Skin epidermis (tissue), 12 donors: ENCODE data around the gene XPA.
"Not testable (repeated sequence)": the region's sequence is repeated elsewhere in the genome, so short reads cannot be mapped to it uniquely, and the experiment has no call there.

Source experiments
- H3K27ac ChIP-seq, 21 experiments: fragments of 200-600 bp; sonication (generic) in 11 of 21; one replicate each; pipeline ENCODE4 v1.5.0; 2020; ENCODE audit warnings: mild to moderate bottlenecking in 3 of 21, inconsistent platforms in 2 of 21, moderate library complexity in 2 of 21
- H3K4me3 ChIP-seq, 7 experiments: fragments of 200-600 bp; sonication (generic) in 2 of 7; one replicate each; pipeline ENCODE4 v1.5.0; 2020; ENCODE audit warnings: inconsistent platforms in 2 of 7, mild to moderate bottlenecking in 2 of 7, moderate library complexity in 1 of 7

Gene XPA

DNA sequence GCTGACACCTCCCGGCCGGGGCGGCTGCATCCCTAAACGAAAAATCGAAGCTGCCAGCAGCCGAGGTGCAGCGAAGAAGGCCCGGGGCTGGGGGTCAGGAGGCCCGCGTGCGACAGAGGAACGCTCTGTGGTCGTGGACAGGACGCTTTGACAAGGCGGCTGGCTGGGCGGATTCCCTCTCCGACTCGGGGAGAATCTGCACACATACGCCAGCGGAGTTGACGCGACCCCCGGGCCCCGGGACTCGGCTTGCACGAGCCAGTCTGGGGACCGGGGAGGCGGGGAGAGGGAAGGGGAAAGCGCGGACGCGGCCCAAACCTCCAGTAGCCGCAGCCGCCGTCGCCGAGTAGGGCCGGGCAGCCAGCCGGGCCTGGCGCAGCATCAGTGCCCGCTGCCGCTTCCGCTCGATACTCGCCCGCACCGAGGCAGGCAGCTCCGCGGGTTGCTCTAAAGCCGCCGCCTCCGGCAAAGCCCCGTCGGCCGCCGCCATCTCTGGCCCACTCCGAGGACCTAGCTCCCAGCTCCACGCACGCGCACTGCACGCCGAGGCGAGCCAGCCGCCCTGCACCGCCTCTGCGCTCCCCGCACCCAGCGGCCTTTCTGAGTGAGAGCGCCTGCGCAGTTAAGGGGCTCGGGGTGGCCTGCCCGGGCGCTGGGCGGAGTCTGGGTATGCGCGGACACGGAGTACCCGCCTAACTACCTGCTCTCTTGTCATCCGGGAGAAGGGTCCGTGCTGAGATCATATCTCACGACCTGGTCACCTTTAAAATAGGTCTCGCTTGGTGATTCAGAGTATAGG lies at the start of gene XPA:
XPA (minus strand) TSS at position 538 of the 799 bp plus-strand sequence; CDS start at position 490, 48 bp downstream.
- peak within 1 kb of the TSS; percentile 64 to 93 (median 85) for H3K4me3 ChIP-seq

DNA sequence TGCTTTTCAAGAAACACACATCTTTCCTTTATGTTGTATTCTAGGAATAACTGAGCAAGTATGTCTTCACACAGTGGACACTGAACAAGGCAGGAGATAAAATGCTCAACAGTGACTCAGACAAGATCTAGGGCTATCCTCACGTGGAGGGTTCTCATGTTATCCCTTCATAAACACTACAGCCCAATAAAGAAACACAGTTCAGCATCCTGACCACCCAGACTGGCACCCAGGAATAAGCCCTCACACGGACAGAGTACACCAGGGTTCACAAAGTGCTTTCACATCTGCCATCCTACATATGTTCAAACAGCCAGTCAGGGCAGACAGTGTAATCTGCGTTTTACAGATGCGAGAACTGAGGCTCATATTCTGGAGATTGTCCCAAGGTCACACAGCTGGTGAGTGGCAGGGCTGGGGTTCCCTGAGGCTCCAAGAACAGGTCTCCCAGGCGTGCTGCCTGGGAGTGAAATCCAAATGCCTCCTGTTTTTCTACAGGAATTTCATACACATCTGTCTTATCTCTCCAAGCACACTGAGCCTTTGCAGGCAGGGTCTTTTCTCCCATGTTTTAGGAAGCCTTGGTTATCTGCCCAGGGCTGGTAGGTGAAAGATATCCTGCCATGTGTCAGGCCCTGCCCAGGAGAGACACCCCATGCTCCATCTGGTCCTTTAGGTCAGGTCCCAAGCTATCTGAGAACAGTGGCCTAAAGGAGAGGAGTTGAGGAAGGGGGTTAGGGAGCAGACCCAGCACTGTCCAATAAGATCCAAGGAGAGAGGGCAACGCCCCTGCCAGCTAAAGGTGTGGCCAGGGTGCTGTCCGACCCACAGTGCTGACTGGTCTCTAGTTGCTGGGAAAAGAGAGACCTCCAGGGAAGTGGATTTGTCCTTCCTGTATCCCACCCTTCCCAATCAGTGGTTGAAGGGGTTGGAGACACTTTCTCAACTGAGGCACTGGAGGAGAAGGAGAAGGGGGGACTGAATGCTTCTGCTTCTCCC lies 47.9 kb upstream of the XPA start:
- H3K4me3 ChIP-seq, result no peak overlapping the region
- H3K27ac ChIP-seq, result no peak overlapping the region

More for the DNA sequence above, at the start of gene XPA:
- peak within 1 kb of the TSS; percentile 88 to 96 (median 92) for H3K27ac ChIP-seq

DNA sequence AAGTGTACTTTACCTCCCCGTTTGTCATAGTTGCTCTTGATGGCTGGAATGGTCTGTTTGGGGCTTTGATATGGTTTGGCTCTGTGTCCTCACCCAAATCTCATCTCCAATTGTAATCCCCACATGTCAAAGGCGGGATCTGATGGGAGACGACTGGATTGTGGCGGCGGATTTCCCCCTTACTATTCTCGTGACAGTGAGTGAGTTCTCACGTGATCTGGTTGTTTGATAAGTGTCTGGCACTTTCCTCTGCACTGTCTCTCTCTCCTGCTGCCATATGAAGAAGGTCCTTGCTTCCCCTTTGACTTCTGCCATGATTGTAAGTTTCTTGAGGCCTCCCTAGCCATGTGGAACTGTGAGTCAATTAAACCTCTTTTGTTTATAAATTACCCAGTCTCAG lies 46.9 kb upstream of the XPA start:
- not testable (repeated sequence) for H3K4me3 ChIP-seq, H3K27ac ChIP-seq

DNA sequence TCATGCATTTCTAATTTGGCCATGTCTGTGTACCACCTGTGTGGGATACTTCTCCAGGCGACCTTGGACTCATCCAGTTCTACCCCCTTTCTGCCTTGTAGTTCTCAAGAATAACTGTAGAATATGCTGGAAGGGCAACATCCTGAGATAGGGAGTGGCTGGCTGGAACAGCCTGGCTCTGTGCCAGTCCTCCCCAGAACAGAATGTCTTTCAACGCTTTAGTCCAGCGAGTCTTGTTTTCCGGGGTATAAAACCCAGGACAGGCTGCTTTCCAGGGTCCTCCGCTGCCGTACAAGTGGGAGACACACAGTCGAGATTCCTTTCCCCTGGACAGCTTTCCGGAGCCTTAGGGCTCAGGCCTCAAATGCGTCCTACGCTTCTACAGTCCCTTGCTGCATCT lies 45.4 kb upstream of the XPA start:
- Histone ChIP-seq H3K4me3 (no peak overlapping the region), H3K27ac (no peak overlapping the region)

DNA sequence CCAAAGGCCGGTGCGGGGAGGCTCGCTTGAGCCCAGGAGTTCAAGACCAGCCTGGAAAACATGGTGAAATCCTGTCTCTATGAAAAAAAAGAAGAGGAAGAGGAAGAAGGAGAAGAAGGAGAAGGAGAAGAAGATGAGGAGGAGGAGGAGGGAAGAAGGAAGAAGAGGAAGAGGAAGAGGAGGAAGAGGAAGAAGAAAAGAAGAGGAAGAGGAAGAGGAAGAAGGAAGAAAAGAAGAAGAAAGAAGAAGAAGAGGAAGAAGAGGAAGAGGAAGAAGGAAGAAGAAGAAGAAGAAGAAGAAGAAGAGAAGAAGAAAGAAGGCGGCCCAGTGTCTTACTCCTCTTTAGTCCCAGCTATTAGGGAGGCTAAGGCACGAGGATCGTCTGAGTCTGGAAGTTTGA lies 44.8 kb upstream of the XPA start:
- Histone ChIP-seq H3K4me3 (no peak overlapping the region), H3K27ac (peak overlapping the region in 1 of 21 experiments; percentile 74)

DNA sequence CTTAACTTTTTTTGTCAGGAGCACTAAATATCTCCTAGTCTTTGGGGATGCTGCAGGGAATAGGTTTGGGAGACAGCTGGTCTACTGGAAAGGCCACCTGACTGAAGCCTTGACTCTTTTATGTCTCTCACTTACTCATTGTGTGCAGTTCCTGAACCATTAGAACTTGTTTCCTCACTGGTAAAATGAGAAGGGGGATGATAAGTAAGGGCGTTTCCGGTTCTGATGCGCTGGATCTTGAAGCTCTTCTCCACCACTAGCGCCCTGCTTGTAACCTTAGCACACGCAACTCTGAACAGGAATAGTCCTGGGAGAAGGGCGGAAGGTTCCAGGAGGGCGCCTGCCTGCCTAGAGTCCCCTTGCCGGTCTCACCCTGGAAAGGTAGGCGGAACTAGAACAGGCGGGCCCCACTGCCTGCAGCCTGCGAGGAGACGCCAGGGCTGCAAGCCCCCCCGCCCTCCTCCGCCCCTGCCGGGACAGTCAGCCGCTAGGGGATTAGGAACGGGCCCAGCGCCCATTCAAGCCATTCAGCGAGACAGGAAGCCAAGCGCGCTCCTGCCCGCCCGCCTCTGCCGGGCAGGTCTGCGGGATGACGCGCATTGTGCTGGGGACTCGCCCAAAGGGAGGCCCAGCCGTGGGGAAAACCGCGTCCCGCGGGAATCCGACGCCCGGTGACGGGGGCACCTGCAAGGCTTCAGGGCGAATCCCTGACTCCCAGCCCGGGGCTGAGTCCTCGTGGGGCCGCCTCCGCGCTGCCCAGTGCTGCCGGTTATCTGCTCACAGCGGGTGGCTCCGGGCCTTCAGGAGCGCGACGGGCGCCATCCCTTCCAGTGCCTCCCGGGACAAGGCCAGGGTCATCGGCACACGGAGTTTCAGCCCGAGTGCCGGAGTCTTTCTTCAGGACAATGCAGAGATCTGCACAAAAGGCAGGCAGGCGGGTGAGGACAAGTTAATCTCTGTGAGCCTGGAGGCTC lies 44.0 kb upstream of the XPA start:
- Histone ChIP-seq H3K4me3 (peak overlapping the region in 6 of 7 experiments; percentile 8 to 32 (median 20)), H3K27ac (peak overlapping the region in 7 of 21 experiments; percentile 3 to 74 (median 51))

DNA sequence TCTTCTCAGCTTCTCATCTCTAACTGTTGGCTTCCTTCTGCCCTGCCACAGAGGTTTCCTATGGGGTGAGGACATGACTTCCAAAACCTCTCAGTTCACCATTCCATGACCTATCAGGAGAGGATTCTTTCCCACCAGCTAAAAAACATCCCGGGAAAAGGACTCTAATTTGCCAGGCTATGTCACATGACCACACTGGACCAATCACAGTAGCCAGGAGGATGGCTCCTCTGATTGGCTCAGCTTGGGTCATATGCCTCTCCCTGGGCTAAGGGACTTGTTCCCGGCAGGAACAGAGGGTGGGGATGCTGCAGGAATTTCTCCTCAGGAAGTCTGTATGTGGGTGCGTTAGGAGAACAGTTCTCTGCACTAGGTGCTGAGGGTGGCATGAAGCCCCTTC lies 40.3 kb upstream of the XPA start:
- Histone ChIP-seq H3K27ac (no peak overlapping the region), H3K4me3 (no peak overlapping the region)

DNA sequence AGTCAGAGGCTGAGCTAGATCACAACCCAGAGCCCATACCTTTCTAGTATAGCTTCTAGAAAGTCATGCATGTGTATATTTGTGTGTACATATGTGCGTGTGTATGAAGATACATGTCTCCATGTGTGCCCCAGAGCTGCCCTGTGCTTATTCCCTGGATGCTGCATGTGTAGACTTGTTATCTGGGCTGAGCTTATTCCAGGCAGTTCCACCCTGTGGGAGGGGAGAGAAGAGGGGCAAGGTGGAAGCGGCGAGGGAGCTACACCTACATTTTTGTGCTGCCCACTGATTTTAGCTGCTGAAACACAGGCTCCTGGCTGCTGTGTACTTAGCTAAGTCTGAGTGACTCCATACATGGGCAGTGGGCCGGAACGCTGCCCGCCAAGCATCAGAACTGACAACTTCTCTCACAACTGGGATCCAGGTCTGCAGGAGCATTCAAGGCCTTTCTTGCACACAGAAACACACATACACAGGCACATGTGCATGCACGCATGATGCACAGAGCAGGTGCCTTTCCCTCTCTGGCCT lies 38.0 kb upstream of the XPA start:
- H3K27ac ChIP-seq, result no peak overlapping the region
- H3K4me3 ChIP-seq, result no peak overlapping the region

DNA sequence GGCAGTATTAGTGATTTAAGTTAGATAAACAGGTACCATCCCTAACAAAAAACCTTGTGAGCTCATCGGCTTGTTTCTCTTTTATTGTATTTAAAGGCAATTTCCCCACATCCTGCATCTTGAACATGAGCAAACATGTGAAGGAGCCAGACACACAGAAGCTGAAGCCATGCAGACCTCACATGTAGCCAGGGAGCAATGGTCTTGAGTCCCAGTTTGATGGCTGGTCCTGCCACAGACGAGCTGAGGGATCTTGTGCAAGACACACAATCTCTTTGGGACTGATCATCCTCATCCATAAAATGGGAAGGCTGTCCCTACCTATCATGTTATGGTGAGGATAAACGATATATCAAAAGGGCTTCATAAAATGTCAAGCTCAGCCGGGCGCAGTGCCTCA lies 29.6 kb upstream of the XPA start:
- Histone ChIP-seq H3K4me3 (no peak overlapping the region), H3K27ac (no peak overlapping the region)

DNA sequence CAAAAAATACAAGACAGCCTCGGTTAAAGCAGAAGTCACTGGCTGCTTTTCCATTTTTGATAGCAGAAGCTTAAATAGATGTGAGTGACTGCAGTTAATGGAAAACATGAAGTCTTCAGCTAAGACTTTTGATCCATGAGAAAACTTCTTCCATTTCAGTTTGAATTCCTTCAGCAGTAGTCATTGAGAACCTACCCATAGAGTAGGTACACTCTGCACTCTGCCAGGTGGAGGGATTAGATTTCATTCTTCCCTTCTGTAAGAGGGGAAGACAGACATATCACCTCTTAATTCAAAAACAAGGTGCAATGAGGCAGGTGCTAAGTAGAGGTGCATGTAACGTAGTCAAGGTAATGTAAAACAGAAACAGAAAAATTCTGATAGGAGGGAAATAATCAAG lies 26.7 kb upstream of the XPA start:
- Histone ChIP-seq H3K27ac (no peak overlapping the region), H3K4me3 (no peak overlapping the region)

DNA sequence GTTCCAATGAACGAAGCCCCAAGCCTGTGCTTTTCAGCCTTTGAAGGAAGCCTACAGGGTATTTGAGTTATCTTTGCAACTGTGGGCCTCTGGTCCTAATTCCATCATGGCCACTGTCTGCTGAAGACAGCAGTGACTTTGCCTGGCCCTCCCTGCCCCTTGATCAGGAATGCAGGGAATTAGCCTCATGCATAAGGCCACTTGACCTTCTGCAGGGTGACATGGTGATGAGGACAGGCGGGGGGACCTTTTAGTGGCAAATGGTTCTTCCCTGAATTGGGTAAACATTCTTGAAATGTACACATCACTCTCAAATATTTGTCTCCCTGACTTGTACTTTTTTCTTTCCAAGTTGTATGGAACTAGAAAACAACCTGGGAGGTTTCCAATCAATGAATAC lies 25.2 kb upstream of the XPA start:
- no peak overlapping the region for H3K4me3 ChIP-seq
- H3K27ac ChIP-seq, result no peak overlapping the region

DNA sequence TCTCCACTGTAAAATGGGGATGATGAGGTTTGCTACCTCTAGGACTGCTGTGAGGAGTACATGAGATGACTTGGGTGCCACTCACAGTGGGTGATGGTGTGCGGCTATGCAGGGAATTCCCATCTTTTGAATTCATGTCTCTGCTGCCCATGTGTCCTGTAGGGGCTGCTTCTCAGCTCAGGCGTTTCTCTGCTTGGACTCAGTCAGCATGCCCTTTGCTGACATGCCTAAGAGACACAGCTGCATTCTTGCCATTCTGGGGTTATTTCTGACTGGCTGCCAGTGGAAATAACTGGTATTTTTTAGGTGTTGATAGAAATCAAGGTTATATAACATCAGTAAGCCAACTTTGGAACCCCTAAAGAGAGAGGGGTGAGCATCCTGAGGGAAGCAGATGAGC lies 24.3 kb upstream of the XPA start:
- H3K4me3 ChIP-seq, result no peak overlapping the region
- H3K27ac ChIP-seq, result no peak overlapping the region

DNA sequence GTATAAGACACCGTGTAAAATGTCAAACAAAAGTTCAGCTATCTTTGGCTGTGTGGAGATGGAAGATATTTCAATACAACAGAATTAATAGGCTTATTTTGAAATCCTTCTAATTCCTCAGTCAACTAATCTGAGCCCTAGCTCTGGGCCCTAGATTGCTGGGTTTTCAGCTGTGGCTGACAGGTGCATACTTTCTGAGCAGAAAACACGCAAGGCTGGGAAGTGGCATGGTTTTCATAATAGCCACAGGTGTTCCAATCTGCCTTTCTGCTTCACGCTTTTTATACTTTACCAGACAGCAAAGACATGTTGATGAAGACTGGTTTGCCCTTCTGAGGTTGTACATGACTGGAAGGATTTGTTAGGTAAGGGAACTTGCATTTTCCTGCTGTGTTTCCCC lies 20.7 kb upstream of the XPA start:
- Histone ChIP-seq H3K4me3 (no peak overlapping the region), H3K27ac (no peak overlapping the region)

DNA sequence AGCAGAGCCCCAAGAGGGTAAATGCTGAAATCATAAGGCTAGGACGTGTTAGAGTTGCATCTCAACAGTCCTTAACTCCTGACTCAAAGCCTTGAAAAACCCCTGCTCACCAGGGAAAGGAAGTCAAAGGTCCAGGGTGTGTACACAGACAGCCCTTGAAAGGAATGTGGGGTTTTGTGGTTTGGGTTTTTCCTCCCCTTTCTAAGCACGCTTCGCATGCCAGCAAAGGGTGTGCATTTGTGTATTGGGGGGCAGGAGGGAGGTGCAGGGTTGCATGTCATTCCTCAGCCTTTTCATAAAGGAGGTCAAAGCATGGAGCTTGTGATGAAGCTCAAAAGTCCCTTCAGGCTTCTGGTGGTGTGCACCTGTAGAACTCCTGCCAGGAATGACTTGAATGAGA lies 17.3 kb upstream of the XPA start:
- Histone ChIP-seq H3K4me3 (no peak overlapping the region), H3K27ac (no peak overlapping the region)

DNA sequence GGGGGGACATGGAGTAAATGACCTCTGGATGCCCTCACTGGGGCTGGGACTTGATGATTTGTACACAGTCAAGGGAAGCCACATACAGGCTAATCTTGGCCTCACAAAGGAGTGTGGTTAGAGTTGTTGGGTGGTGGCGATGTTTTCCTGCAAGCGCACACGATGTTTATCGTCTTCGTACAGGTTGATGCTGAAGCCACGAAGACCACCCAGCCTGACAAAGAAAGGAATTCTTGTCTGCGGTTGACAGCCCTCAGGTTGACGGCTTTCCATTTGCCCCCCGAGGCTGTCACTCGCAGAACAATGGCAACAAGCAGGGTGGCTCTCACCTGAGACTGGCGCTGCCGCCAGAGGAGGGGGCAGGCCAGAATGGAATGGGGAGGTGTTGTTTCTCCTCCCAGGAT lies 14.1 kb upstream of the XPA start:
- H3K27ac ChIP-seq, result no peak overlapping the region
- H3K4me3 ChIP-seq, result no peak overlapping the region

DNA sequence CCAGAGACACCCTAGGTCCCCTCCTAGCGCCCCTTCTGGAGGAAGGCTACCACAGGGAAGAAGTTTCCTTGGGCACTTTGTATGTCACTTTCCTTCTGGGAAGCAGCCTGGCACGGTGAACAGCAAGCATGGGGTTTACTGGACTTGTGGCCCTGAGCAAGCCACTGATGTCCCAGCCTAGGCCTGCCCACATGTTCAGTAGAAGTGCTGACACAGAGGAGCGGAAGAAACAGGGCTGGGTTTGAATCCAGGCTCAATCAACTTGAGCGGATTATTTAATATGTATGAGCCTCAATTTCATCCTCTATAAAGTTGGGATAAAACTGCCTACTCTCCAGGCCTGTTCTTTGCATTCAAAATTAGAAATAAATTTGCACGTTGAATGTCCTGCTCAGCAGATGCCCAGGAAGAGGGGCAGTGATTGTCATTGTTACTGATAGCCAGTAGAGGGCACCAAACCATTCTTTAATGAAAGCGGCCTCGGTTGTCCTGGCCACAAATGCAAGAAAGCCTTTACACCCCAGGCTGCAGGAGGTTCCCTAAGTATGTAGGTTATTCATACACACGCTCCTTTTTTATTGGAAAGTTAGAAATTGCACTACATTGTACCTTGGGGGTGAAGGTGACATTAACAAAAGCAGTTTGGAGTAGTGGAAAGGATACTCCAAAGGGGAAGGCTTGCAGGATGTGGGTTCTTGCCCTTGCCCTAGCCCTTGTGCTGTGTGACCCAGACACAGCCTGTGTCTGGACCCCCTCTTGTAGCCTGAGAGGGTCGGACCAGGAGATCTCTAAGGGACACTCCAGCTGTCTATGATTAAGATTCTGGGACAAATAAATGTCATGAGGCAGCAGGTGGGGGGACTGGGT lies 13.4 kb upstream of the XPA start:
- Histone ChIP-seq H3K4me3 (no peak overlapping the region), H3K27ac (no peak overlapping the region)

DNA sequence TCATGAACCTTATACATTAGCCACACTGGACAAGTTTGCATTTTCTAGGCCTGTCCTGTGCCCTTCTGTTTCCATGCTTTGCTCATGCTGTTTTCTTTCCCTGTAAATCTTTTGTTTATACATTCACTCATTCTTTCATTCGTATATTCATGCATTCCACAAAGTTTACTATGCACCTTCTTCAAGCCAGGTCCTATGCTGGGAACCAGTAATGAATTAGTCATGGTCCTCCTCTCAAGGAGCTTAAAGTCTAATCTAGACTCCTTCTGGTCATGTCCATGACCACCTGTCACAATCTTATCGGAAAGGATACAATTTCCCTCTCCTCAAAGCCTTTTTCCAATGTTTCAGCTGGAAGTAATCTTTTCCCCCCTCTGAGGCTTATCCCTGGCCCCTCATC lies 9.1 kb upstream of the XPA start:
- Histone ChIP-seq H3K4me3 (no peak overlapping the region), H3K27ac (no peak overlapping the region)

DNA sequence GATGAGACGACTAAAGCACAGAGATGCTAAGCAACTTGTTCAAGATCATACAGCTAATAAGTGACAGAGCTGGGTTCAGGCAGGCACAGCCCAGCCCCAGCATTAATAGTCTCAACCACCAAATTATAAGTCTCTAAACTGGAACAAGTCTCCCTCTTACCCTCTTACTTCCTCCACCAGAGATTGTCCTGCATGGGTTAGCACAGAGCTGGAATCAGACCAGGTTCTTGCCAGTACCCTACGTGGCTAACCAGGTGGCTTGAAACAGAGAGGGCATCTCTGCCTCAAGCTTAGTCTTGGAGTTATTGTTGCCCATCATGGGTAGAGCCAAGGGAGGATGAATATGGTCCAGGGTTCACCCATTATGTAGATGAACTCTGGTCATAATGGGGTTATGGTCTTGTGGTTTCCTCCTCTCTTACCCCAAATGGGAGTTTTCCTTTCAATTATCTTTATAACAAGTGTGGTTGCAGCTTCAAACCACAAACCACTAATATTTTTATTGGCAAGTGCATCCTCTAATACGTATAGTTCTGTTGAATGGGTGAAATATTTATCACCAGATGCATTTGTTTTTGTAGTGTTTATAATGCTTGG lies 8.3 kb upstream of the XPA start:
- H3K27ac ChIP-seq, result no peak overlapping the region
- H3K4me3 ChIP-seq, result no peak overlapping the region
